HEK293 (cell line): Measurements from ENCODE around the gene CLCN1.

Source experiments
- CTCF ChIA-PET: fragments of 350-600 bp; formaldehyde crosslinking; extraction: SDS; loops from one replicate; lab custom pipeline; 2021; ENCODE audit warnings: antibody characterized with exemption; lab: Yijun Ruan, JAX
- POLR2A ChIA-PET: fragments of 300-600 bp; formaldehyde crosslinking; extraction: SDS; loops from one replicate; lab custom pipeline; 2020; ENCODE audit warnings: antibody characterized with exemption, inconsistent platforms; lab: Yijun Ruan, JAX
- H3K27ac ChIP-seq: fragments of 200-500 bp; sonication (Bioruptor generic); 2 replicates; pipeline ENCODE4 v1.5.1; 2014; ENCODE audit warnings: low read depth, low read length, control low read depth, inconsistent platforms; ENCODE audit errors: extremely low read depth
- H3K36me3 ChIP-seq, 2 experiments: fragments of 200-500 bp in 1 of 2; sonication (Bioruptor generic) in 1 of 2; 1 replicate in 1 of 2; 2 replicates in 1 of 2; pipeline ENCODE4 v1.5.1; 2014 to 2017; ENCODE audit warnings: inconsistent platforms in 2 of 2, low read length in 2 of 2; ENCODE audit not compliant: control insufficient read depth in 2 of 2, insufficient read depth in 1 of 2
- H3K4me1 ChIP-seq: fragments of 200-500 bp; sonication (Bioruptor generic); 2 replicates; pipeline ENCODE4 v1.5.1; 2014; ENCODE audit warnings: mild to moderate bottlenecking, low read length, inconsistent platforms; ENCODE audit not compliant: control insufficient read depth, insufficient read depth
- H3K4me3 ChIP-seq: 2 replicates; pipeline ENCODE4 v1.5.1; 2011; ENCODE audit warnings: low read depth, mild to moderate bottlenecking, control low read depth, low read length, moderate library complexity
- H3K9me3 ChIP-seq: fragments of 200-500 bp; sonication (Bioruptor generic); 2 replicates; pipeline ENCODE4 v1.5.1; 2014; ENCODE audit warnings: low read depth, low read length, inconsistent platforms; ENCODE audit not compliant: control insufficient read depth, insufficient read depth
- PRDM1 ChIP-seq: fragments of 450-650 bp; formaldehyde crosslinking; IDR thresholded peaks from 2 replicates; pipeline ENCODE4; 2016; ENCODE audit warnings: missing biosample characterization, missing genetic modification characterization
- SP2 ChIP-seq: fragments of 450-650 bp; formaldehyde crosslinking; IDR thresholded peaks from 2 replicates; pipeline ENCODE4 v1.5.1; 2016; ENCODE audit warnings: missing biosample characterization, missing genetic modification characterization
- ZBTB48 ChIP-seq: fragments of 450-650 bp; formaldehyde crosslinking; IDR thresholded peaks from 2 replicates; pipeline ENCODE4 v1.5.1; 2016; ENCODE audit warnings: missing biosample characterization, missing genetic modification characterization
- ZBTB8A ChIP-seq: fragments of 450-650 bp; formaldehyde crosslinking; IDR thresholded peaks from 2 replicates; pipeline ENCODE4 v1.5.1; 2016; ENCODE audit warnings: missing biosample characterization, missing genetic modification characterization
- ZEB2 ChIP-seq: fragments of 450-650 bp; formaldehyde crosslinking; IDR thresholded peaks from 2 replicates; pipeline ENCODE4 v1.5.1; 2016; ENCODE audit warnings: missing biosample characterization, missing genetic modification characterization
- ZNF2 ChIP-seq: fragments of 450-650 bp; formaldehyde crosslinking; IDR thresholded peaks from 2 replicates; pipeline ENCODE4 v1.5.1; 2016; ENCODE audit warnings: missing biosample characterization, missing genetic modification characterization
- ZNF621 ChIP-seq: fragments of 450-650 bp; formaldehyde crosslinking; IDR thresholded peaks from 2 replicates; pipeline ENCODE4 v1.5.1; 2017; ENCODE audit warnings: missing biosample characterization, missing genetic modification characterization
- ZNF629 ChIP-seq: fragments of 450-650 bp; formaldehyde crosslinking; IDR thresholded peaks from 2 replicates; pipeline ENCODE4 v1.5.1; 2017; ENCODE audit warnings: missing biosample characterization, missing genetic modification characterization
- ZNF777 ChIP-seq: fragments of 450-650 bp; formaldehyde crosslinking; IDR thresholded peaks from 2 replicates; pipeline ENCODE4 v1.5.1; 2017; ENCODE audit warnings: missing biosample characterization, missing genetic modification characterization, borderline replicate concordance
- TF ChIP-seq, protein P1 (sequence below): fragments of 450-650 bp; formaldehyde crosslinking; IDR thresholded peaks from 2 replicates; pipeline ENCODE4 v1.5.1; 2016; ENCODE audit warnings: missing biosample characterization, missing genetic modification characterization
- TF ChIP-seq, protein P2 (sequence below): fragments of 450-650 bp; formaldehyde crosslinking; conservative IDR thresholded peaks from 2 replicates; pipeline ENCODE4 v1.5.1; 2016; ENCODE audit warnings: low read depth, missing biosample characterization, missing genetic modification characterization
- TF ChIP-seq, protein P3 (sequence below): fragments of 450-650 bp; formaldehyde crosslinking; IDR thresholded peaks from 2 replicates; pipeline ENCODE4 v1.5.1; 2016; ENCODE audit warnings: missing biosample characterization, missing genetic modification characterization
- TF ChIP-seq, protein P4 (sequence below): fragments of 450-650 bp; formaldehyde crosslinking; IDR thresholded peaks from 2 replicates; pipeline ENCODE4 v1.5.1; 2016; ENCODE audit warnings: missing biosample characterization, missing genetic modification characterization, low read depth
- TF ChIP-seq, protein P5 (sequence below): fragments of 450-650 bp; formaldehyde crosslinking; conservative IDR thresholded peaks from 2 replicates; pipeline ENCODE4 v1.5.1; 2016; ENCODE audit warnings: low read depth, missing biosample characterization, missing genetic modification characterization
- TF ChIP-seq, protein P6 (sequence below): fragments of 450-650 bp; formaldehyde crosslinking; optimal IDR thresholded peaks from 2 replicates; pipeline ENCODE3; 2016; ENCODE audit warnings: missing biosample characterization, mild to moderate bottlenecking, missing genetic modification characterization
- TF ChIP-seq, protein P7 (sequence below): fragments of 450-650 bp; formaldehyde crosslinking; IDR thresholded peaks from 2 replicates; pipeline ENCODE4 v1.5.1; 2017; ENCODE audit warnings: missing biosample characterization, missing genetic modification characterization

The CLCN1 gene

DNA sequence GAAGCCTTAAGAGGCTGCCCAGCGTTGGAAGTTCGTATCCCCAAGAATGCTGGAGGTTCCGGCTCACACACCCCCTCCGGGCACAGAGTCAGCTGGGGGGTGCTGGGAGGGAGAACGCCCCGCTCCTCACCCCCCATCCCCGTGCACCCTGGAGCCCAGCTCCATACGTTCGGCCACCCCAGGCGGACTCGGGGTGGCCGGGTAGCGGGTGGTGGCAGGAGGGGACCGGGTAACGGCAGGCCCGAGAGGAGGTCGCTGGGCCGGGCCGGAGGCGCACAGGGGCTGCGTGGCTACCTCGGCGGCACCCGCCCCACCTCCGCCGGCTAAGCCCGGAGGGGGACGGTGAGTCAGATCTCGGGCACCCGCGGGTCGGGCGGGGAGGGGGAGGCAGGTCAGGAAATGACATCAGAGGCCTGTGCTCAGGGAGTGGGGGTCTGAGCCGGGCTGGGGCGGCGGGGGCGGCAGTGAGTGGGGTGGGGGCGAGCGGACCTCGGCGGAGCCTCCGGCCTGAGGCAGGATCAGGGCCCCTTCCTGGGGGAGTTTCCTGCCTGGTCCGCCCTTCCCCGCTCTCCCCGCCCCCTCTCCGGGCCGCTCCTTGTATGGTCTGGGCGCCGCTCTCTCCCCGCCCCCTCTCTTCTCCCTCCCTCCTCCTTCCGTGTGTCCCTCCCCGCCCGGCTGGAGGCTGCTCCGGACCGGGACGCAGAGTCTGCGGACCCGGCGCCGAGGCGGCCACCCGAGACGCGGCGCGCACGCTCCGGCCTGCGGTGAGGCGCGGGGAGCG lies 64.9 kb downstream of the CLCN1 start, which contains the start of gene ZYX:
TSS of gene ZYX (plus strand) at position 700 of the 781 bp plus-strand sequence. CDS start 227 bp downstream, outside the sequence.
- Histone ChIP-seq H3K4me3 (peak within 1 kb of the TSS; percentile 85), H3K36me3 (peaks cover 3 to 33% of the 10 kb centered on the region in 2 experiments; a peak in 2 of 3 replicates), H3K4me1 (peaks cover 3% of the 10 kb centered on the region; the same call in 1 of the 2 replicates), H3K9me3 (no peaks in the 10 kb centered on the region), H3K27ac (peak within 1 kb of the TSS; percentile 94)
- ChIA-PET POLR2A (interaction anchor here (0.7 to 3.0 kb wide), 8 partner anchors 11 to 98 kb away, joined by 3 to 13 read pairs (median 6); partner anchors contain the start of genes CASP2 and EPHA1), CTCF (interaction anchor here (0.6 to 2.9 kb wide), 16 partner anchors 10 to 389 kb away, joined by 3 to 43 read pairs (median 6); partner anchors contain the start of gene FAM131B)
- TF ChIP-seq, protein P1, sequence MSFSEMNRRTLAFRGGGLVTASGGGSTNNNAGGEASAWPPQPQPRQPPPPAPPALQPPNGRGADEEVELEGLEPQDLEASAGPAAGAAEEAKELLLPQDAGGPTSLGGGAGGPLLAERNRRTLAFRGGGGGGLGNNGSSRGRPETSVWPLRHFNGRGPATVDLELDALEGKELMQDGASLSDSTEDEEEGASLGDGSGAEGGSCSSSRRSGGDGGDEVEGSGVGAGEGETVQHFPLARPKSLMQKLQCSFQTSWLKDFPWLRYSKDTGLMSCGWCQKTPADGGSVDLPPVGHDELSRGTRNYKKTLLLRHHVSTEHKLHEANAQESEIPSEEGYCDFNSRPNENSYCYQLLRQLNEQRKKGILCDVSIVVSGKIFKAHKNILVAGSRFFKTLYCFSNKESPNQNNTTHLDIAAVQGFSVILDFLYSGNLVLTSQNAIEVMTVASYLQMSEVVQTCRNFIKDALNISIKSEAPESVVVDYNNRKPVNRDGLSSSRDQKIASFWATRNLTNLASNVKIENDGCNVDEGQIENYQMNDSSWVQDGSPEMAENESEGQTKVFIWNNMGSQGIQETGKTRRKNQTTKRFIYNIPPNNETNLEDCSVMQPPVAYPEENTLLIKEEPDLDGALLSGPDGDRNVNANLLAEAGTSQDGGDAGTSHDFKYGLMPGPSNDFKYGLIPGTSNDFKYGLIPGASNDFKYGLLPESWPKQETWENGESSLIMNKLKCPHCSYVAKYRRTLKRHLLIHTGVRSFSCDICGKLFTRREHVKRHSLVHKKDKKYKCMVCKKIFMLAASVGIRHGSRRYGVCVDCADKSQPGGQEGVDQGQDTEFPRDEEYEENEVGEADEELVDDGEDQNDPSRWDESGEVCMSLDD (tag by site-specific recombination), result peak; percentile 96
- TF ChIP-seq SP2 (tag by site-specific recombination) (peak; percentile 91), ZNF629 (tag by site-specific recombination) (peak; percentile 72), ZNF621 (no peak), ZBTB8A (tag by site-specific recombination) (peak; percentile 80), PRDM1 (tag by site-specific recombination) (no peak), ZEB2 (tag by site-specific recombination) (peak; percentile 89), ZNF777 (tag by site-specific recombination) (0 out of 2 replicates have a peak, but pooled peaks have one; percentile 62), ZNF2 (tag by site-specific recombination) (0 out of 2 replicates have a peak, but pooled peaks have one; percentile 58), ZBTB48 (tag by site-specific recombination) (peak; percentile 43; the same call in 1 of the 2 replicates)
- TF ChIP-seq, protein P2, sequence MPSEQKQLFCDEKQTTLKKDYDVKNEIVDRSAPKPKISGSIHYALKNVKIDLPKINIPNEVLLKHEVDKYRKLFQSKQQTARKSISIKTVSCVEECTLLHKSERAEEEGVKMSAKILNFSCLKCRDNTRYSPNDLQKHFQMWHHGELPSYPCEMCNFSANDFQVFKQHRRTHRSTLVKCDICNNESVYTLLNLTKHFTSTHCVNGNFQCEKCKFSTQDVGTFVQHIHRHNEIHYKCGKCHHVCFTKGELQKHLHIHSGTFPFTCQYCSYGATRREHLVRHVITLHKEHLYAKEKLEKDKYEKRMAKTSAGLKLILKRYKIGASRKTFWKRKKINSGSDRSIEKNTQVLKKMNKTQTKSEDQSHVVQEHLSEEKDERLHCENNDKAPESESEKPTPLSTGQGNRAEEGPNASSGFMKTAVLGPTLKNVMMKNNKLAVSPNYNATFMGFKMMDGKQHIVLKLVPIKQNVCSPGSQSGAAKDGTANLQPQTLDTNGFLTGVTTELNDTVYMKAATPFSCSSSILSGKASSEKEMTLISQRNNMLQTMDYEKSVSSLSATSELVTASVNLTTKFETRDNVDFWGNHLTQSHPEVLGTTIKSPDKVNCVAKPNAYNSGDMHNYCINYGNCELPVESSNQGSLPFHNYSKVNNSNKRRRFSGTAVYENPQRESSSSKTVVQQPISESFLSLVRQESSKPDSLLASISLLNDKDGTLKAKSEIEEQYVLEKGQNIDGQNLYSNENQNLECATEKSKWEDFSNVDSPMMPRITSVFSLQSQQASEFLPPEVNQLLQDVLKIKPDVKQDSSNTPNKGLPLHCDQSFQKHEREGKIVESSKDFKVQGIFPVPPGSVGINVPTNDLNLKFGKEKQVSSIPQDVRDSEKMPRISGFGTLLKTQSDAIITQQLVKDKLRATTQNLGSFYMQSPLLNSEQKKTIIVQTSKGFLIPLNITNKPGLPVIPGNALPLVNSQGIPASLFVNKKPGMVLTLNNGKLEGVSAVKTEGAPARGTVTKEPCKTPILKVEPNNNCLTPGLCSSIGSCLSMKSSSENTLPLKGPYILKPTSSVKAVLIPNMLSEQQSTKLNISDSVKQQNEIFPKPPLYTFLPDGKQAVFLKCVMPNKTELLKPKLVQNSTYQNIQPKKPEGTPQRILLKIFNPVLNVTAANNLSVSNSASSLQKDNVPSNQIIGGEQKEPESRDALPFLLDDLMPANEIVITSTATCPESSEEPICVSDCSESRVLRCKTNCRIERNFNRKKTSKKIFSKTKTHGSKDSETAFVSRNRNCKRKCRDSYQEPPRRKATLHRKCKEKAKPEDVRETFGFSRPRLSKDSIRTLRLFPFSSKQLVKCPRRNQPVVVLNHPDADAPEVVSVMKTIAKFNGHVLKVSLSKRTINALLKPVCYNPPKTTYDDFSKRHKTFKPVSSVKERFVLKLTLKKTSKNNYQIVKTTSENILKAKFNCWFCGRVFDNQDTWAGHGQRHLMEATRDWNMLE (tag by site-specific recombination), result no peak
- TF ChIP-seq, protein P3, sequence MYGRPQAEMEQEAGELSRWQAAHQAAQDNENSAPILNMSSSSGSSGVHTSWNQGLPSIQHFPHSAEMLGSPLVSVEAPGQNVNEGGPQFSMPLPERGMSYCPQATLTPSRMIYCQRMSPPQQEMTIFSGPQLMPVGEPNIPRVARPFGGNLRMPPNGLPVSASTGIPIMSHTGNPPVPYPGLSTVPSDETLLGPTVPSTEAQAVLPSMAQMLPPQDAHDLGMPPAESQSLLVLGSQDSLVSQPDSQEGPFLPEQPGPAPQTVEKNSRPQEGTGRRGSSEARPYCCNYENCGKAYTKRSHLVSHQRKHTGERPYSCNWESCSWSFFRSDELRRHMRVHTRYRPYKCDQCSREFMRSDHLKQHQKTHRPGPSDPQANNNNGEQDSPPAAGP, result peak; percentile 80
- TF ChIP-seq, protein P4, sequence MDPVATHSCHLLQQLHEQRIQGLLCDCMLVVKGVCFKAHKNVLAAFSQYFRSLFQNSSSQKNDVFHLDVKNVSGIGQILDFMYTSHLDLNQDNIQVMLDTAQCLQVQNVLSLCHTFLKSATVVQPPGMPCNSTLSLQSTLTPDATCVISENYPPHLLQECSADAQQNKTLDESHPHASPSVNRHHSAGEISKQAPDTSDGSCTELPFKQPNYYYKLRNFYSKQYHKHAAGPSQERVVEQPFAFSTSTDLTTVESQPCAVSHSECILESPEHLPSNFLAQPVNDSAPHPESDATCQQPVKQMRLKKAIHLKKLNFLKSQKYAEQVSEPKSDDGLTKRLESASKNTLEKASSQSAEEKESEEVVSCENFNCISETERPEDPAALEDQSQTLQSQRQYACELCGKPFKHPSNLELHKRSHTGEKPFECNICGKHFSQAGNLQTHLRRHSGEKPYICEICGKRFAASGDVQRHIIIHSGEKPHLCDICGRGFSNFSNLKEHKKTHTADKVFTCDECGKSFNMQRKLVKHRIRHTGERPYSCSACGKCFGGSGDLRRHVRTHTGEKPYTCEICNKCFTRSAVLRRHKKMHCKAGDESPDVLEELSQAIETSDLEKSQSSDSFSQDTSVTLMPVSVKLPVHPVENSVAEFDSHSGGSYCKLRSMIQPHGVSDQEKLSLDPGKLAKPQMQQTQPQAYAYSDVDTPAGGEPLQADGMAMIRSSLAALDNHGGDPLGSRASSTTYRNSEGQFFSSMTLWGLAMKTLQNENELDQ (tag by site-specific recombination), result no peak
- TF ChIP-seq, protein P5, sequence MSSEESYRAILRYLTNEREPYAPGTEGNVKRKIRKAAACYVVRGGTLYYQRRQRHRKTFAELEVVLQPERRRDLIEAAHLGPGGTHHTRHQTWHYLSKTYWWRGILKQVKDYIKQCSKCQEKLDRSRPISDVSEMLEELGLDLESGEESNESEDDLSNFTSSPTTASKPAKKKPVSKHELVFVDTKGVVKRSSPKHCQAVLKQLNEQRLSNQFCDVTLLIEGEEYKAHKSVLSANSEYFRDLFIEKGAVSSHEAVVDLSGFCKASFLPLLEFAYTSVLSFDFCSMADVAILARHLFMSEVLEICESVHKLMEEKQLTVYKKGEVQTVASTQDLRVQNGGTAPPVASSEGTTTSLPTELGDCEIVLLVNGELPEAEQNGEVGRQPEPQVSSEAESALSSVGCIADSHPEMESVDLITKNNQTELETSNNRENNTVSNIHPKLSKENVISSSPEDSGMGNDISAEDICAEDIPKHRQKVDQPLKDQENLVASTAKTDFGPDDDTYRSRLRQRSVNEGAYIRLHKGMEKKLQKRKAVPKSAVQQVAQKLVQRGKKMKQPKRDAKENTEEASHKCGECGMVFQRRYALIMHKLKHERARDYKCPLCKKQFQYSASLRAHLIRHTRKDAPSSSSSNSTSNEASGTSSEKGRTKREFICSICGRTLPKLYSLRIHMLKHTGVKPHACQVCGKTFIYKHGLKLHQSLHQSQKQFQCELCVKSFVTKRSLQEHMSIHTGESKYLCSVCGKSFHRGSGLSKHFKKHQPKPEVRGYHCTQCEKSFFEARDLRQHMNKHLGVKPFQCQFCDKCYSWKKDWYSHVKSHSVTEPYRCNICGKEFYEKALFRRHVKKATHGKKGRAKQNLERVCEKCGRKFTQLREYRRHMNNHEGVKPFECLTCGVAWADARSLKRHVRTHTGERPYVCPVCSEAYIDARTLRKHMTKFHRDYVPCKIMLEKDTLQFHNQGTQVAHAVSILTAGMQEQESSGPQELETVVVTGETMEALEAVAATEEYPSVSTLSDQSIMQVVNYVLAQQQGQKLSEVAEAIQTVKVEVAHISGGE (tag by site-specific recombination), result peak; percentile 50
- TF ChIP-seq, protein P6, sequence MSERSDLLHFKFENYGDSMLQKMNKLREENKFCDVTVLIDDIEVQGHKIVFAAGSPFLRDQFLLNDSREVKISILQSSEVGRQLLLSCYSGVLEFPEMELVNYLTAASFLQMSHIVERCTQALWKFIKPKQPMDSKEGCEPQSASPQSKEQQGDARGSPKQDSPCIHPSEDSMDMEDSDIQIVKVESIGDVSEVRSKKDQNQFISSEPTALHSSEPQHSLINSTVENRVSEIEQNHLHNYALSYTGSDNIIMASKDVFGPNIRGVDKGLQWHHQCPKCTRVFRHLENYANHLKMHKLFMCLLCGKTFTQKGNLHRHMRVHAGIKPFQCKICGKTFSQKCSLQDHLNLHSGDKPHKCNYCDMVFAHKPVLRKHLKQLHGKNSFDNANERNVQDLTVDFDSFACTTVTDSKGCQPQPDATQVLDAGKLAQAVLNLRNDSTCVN, result peak; percentile 83
- TF ChIP-seq, protein P7, sequence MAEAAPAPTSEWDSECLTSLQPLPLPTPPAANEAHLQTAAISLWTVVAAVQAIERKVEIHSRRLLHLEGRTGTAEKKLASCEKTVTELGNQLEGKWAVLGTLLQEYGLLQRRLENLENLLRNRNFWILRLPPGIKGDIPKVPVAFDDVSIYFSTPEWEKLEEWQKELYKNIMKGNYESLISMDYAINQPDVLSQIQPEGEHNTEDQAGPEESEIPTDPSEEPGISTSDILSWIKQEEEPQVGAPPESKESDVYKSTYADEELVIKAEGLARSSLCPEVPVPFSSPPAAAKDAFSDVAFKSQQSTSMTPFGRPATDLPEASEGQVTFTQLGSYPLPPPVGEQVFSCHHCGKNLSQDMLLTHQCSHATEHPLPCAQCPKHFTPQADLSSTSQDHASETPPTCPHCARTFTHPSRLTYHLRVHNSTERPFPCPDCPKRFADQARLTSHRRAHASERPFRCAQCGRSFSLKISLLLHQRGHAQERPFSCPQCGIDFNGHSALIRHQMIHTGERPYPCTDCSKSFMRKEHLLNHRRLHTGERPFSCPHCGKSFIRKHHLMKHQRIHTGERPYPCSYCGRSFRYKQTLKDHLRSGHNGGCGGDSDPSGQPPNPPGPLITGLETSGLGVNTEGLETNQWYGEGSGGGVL, result peak; percentile 98
